PC-9 (cell line): Measurements from ENCODE around the gene IL3.

Source experiments
- EZH2 ChIP-seq: fragments of 200-600 bp; sonication (generic); IDR thresholded peaks from 2 replicates; pipeline ENCODE4 v1.8.0; 2017; ENCODE audit warnings: antibody characterized with exemption, low read depth
- TF ChIP-seq, protein P1 (sequence below): fragments of 200-600 bp; sonication (generic); conservative IDR thresholded peaks from 2 replicates; pipeline ENCODE4 v1.6.1; 2017; ENCODE audit warnings: mixed run types, antibody characterized with exemption, mild to moderate bottlenecking, moderate library complexity

DNA sequence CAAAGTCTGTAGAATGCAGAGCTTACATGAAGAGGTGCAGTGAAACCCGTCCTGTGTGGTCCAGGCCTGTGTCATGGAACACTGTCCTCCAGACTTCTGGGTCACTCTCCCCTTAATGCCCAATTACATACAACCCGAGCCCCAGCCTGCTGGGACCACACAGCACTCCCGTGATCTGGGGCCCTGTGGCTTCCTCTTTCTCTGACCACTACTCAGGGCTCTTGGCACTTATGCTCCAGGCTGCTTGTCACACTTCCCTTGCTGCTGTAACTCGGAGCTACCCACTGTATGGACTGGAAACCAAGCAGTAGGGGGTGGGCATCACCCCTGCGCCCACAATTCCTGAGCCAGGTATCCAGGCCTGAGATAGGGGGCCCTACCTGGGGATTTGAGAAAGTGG lies 10.3 kb upstream of the IL3 start:
- TF ChIP-seq, protein P1, sequence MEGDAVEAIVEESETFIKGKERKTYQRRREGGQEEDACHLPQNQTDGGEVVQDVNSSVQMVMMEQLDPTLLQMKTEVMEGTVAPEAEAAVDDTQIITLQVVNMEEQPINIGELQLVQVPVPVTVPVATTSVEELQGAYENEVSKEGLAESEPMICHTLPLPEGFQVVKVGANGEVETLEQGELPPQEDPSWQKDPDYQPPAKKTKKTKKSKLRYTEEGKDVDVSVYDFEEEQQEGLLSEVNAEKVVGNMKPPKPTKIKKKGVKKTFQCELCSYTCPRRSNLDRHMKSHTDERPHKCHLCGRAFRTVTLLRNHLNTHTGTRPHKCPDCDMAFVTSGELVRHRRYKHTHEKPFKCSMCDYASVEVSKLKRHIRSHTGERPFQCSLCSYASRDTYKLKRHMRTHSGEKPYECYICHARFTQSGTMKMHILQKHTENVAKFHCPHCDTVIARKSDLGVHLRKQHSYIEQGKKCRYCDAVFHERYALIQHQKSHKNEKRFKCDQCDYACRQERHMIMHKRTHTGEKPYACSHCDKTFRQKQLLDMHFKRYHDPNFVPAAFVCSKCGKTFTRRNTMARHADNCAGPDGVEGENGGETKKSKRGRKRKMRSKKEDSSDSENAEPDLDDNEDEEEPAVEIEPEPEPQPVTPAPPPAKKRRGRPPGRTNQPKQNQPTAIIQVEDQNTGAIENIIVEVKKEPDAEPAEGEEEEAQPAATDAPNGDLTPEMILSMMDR, result no peak
- TF ChIP-seq EZH2, result no peak
